Peyer's patch (tissue), 4 donors: ENCODE data around the gene ETV6.

ENCODE experiments used
- CTCF ChIP-seq, 6 experiments: fragments of 450-650 bp in 4 of 6; fragments of 200-600 bp in 2 of 6; sonication (generic) in 1 of 6; IDR thresholded peaks; one replicate each; pipeline ENCODE4 v1.5.1; 2017 to 2019; ENCODE audit warnings: antibody characterized with exemption in 6 of 6, mild to moderate bottlenecking in 3 of 6, moderate library complexity in 1 of 6
- POLR2A ChIP-seq, 2 donors: fragments of 450-650 bp; IDR thresholded peaks; one replicate each; pipeline ENCODE4 v1.5.1; 2017; ENCODE audit warnings: antibody characterized with exemption in 2 of 2, mild to moderate bottlenecking in 2 of 2, moderate library complexity in 2 of 2

GRCh38 chr12:11672256-11673191 is 23.1 kb downstream of the ETV6 start:
- TF ChIP-seq CTCF (IDR thresholded peaks at IDR 0.05) (no peak), POLR2A (IDR thresholded peaks at IDR 0.05) (no peak)
